Keratinocyte (primary cell): ENCODE results near the gene KSR2. TPM values are rescaled to one million over a fixed set of nuclear protein-coding genes. Genes with fewer than 3 reads are reported as not detected.

ENCODE experiments used
- DNase-seq: peaks from one replicate; pipeline ENCODE4 v3.0.0-alpha.2; 2011; ENCODE audit warnings: low read depth, missing footprints, low spot score
- FAIRE-seq: peaks from 2 replicates; lab custom pipeline; 2011; peaks lifted over from hg19 to GRCh38; lab: Jason Lieb, UNC
- H2AFZ ChIP-seq: 2 replicates; pipeline ENCODE4 v1.6.0; 2012; ENCODE audit warnings: low read length, control low read depth, inconsistent platforms; ENCODE audit not compliant: control insufficient read depth
- H3K27ac ChIP-seq: 2 replicates; pipeline ENCODE4 v1.5.1; 2011; ENCODE audit warnings: low read length; ENCODE audit not compliant: control insufficient read depth, insufficient read depth
- H3K27me3 ChIP-seq: 3 replicates; pipeline ENCODE4 v1.6.0; 2011; ENCODE audit warnings: low read length; ENCODE audit not compliant: control insufficient read depth, insufficient read depth; ENCODE audit errors: extremely low read depth
- H3K36me3 ChIP-seq, 2 experiments: 2 replicates in 1 of 2; 3 replicates in 1 of 2; pipeline ENCODE4 v1.5.1; 2011; ENCODE audit warnings: low read length in 2 of 2, mild to moderate bottlenecking in 1 of 2; ENCODE audit not compliant: control insufficient read depth in 2 of 2, insufficient read depth in 2 of 2; ENCODE audit errors: extremely low read depth in 1 of 2
- H3K4me1 ChIP-seq: 3 replicates; pipeline ENCODE4 v1.5.1; 2011; ENCODE audit warnings: low read length; ENCODE audit not compliant: control insufficient read depth, insufficient read depth; ENCODE audit errors: extremely low read depth
- H3K4me2 ChIP-seq: 3 replicates; pipeline ENCODE4 v1.6.0; 2011; ENCODE audit warnings: low read depth, low read length; ENCODE audit not compliant: control insufficient read depth, insufficient read depth; ENCODE audit errors: extremely low read depth
- H3K4me3 ChIP-seq, 3 experiments: fragments of 200-600 bp in 1 of 3; sonication (generic) in 1 of 3; 2 replicates in 2 of 3; 3 replicates in 1 of 3; pipeline ENCODE4 v1.5.1; 2011 to 2016; ENCODE audit warnings: low read length in 3 of 3, mild to moderate bottlenecking in 3 of 3, control low read depth in 2 of 3, inconsistent platforms in 1 of 3, low read depth in 1 of 3, mixed read lengths in 1 of 3, mixed run types in 1 of 3, moderate library complexity in 1 of 3; ENCODE audit not compliant: control insufficient read depth in 2 of 3, insufficient read depth in 2 of 3; ENCODE audit errors: extremely low read depth in 1 of 3
- H3K79me2 ChIP-seq: 2 replicates; pipeline ENCODE4 v1.6.0; 2012; ENCODE audit warnings: low read length; ENCODE audit not compliant: control insufficient read depth, insufficient read depth
- H3K9ac ChIP-seq: 3 replicates; pipeline ENCODE4 v1.6.0; 2011; ENCODE audit warnings: low read length; ENCODE audit not compliant: control insufficient read depth, insufficient read depth; ENCODE audit errors: extremely low read depth
- H3K9me1 ChIP-seq: 3 replicates; pipeline ENCODE4 v1.6.0; 2011; ENCODE audit warnings: low read length; ENCODE audit not compliant: control insufficient read depth, insufficient read depth; ENCODE audit errors: extremely low read depth
- H3K9me3 ChIP-seq: 2 replicates; pipeline ENCODE4 v1.5.1; 2012; ENCODE audit warnings: low read depth, low read length; ENCODE audit not compliant: control insufficient read depth
- H4K20me1 ChIP-seq: 3 replicates; pipeline ENCODE4 v1.6.0; 2011; ENCODE audit warnings: low read length; ENCODE audit not compliant: control insufficient read depth, insufficient read depth; ENCODE audit errors: extremely low read depth
- CTCF ChIP-seq, 3 experiments: IDR thresholded peaks in 1 of 3; conservative IDR thresholded peaks in 1 of 3; optimal IDR thresholded peaks in 1 of 3; 2 replicates in 2 of 3; 3 replicates in 1 of 3; pipeline versions ENCODE3 to v1.5.1; 2011; ENCODE audit warnings: low read length in 3 of 3, mild to moderate bottlenecking in 3 of 3, moderate library complexity in 2 of 3, control low read depth in 1 of 3, inconsistent platforms in 1 of 3; ENCODE audit not compliant: insufficient read depth in 2 of 3; ENCODE audit errors: extremely low read depth in 1 of 3
- EZH2 ChIP-seq: IDR thresholded peaks from one replicate; pipeline ENCODE4 v1.6.1; 2012; ENCODE audit warnings: inconsistent platforms, mild to moderate bottlenecking, low read length, moderate library complexity
- dilution Hi-C: fragments of 300-500 bp; cut with MboI; formaldehyde crosslinking; loops from one replicate; pipeline ENCODE4 v1.7.0; 2020; ENCODE audit warnings: low sequenced_read_pairs; ENCODE audit not compliant: extremely low pct_ligation_motif_present
- polyA plus RNA-seq, 5 experiments: library from polyadenylated mRNA; depleted of rRNA in 3 of 5; stranded (reverse) in 3 of 5; stranded (forward) in 1 of 5; unstranded in 1 of 5; fragments of >200 nt; gene quantifications; 1 replicate in 1 of 5; 2 replicates in 3 of 5; 3 replicates in 1 of 5; pipeline versions ENCODE4 v1.2.1 to v1.2.3, GENCODE V29; 2011 to 2012; ENCODE audit warnings: missing spikeins in 2 of 5, low read depth in 1 of 5, low replicate concordance in 1 of 5

The KSR2 gene
- polyA plus RNA-seq, 1 donor (not counting 4 experiments of a cell fraction or from before 2014, with no cell fraction given): 0.01 TPM

- FAIRE-seq (no peak), DNase-seq (no peak)
- H3K79me2 ChIP-seq: no peaks in the 10 kb centered on the region
- peak overlapping the region in 1 of 3 experiments; percentile 16 for H3K4me3 ChIP-seq
- H2AFZ ChIP-seq: no peak overlapping the region
- H3K9me3 ChIP-seq: no peaks in the 10 kb centered on the region
- TF ChIP-seq EZH2 (no peak), CTCF (optimal IDR thresholded peaks at IDR 0.05 in 1 of 3, IDR thresholded peaks at IDR 0.05 in 1 of 3, conservative IDR thresholded peaks at IDR 0.05 in 1 of 3; ENCODE audit: extremely low read depth in 1 of 3, insufficient read depth in 2 of 3, low read length in 3 of 3) (no peak)
- H3K9me1 ChIP-seq: no peaks in the 10 kb centered on the region
- no peak overlapping the region for H3K4me2 ChIP-seq
- H3K4me1 ChIP-seq: peaks cover 2% of the 10 kb centered on the region
- H4K20me1 ChIP-seq: no peaks in the 10 kb centered on the region
- H3K27me3 ChIP-seq: no peaks in the 10 kb centered on the region
- no peaks in the 10 kb centered on the region for H3K36me3 ChIP-seq
- H3K9ac ChIP-seq: no peak overlapping the region
- dilution Hi-C loops: no loop called here
- no peak overlapping the region for H3K27ac ChIP-seq
These were observed 288.5 kb downstream of the KSR2 start for GRCh38 chr12:117680312-117680711.

- Histone ChIP-seq H3K27ac (no peak overlapping the region), H3K27me3 (no peaks in the 10 kb centered on the region), H3K9me1 (no peaks in the 10 kb centered on the region), H3K9ac (no peak overlapping the region), H3K4me1 (no peaks in the 10 kb centered on the region), H3K9me3 (no peaks in the 10 kb centered on the region), H3K4me3 (peak overlapping the region in 1 of 3 experiments; percentile 16), H3K36me3 (no peaks in the 10 kb centered on the region), H3K4me2 (no peak overlapping the region), H2AFZ (no peak overlapping the region), H3K79me2 (no peaks in the 10 kb centered on the region), H4K20me1 (no peaks in the 10 kb centered on the region)
- DNase-seq: no peak
- dilution Hi-C loops: no loop called here
- no peak for TF ChIP-seq CTCF (optimal IDR thresholded peaks at IDR 0.05 in 1 of 3, IDR thresholded peaks at IDR 0.05 in 1 of 3, conservative IDR thresholded peaks at IDR 0.05 in 1 of 3; ENCODE audit: extremely low read depth in 1 of 3, insufficient read depth in 2 of 3, low read length in 3 of 3)
- TF ChIP-seq EZH2: no peak
- peak; percentile 13 for FAIRE-seq
These were observed 289.0 kb downstream of the KSR2 start for GRCh38 chr12:117679776-117680175.
